ENCODE data around the gene RCHY1.

The RCHY1 gene

GRCh38 chr4:75432683-75433082 lies 81.5 kb downstream of the RCHY1 start:
- Histone ChIP-seq H3K9ac (no peak overlapping the region), H3K27me3 (ENCODE audit: insufficient read depth, low read depth) (no peaks in the 10 kb centered on the region), H2AFZ (ENCODE audit: low read depth) (no peak overlapping the region), H3K4me3 (IDR thresholded peaks at IDR 0.05; ENCODE audit: insufficient read depth, low read depth, low read length) (no peak overlapping the region), H3K27ac (no peak overlapping the region), H3K4me1 (ENCODE audit: low read depth, poor library complexity, severe bottlenecking) (peaks cover 37% of the 10 kb centered on the region), H3K4me2 (no peak overlapping the region), H3K79me2 (ENCODE audit: insufficient read depth, low read depth) (no peaks in the 10 kb centered on the region), H3K36me3 (ENCODE audit: insufficient read depth) (no peaks in the 10 kb centered on the region), H4K20me1 (ENCODE audit: insufficient read depth) (no peaks in the 10 kb centered on the region)
- TF ChIP-seq CTCF (conservative IDR thresholded peaks at IDR 0.05; ENCODE audit: low read depth, low read length), result peak; percentile 45; the same call in 1 of the 2 replicates

GRCh38 chr4:75429208-75429607 lies 85.0 kb downstream of the RCHY1 start:
- peak overlapping the region; percentile 20; the same call in 1 of the 2 replicates for H3K27ac ChIP-seq
- H3K79me2 ChIP-seq (ENCODE audit: insufficient read depth, low read depth), result no peaks in the 10 kb centered on the region
- H3K9ac ChIP-seq, result no peak overlapping the region
- no peaks in the 10 kb centered on the region for H3K36me3 ChIP-seq (ENCODE audit: insufficient read depth)
- H3K4me1 ChIP-seq (ENCODE audit: low read depth, poor library complexity, severe bottlenecking), result peaks cover 37% of the 10 kb centered on the region
- no peaks in the 10 kb centered on the region for H3K27me3 ChIP-seq (ENCODE audit: insufficient read depth, low read depth)
- H3K4me2 ChIP-seq, result peak overlapping the region; percentile 59
- no peak for TF ChIP-seq CTCF (conservative IDR thresholded peaks at IDR 0.05; ENCODE audit: low read depth, low read length)
- H3K4me3 ChIP-seq (IDR thresholded peaks at IDR 0.05; ENCODE audit: insufficient read depth, low read depth, low read length), result no peak overlapping the region
- H2AFZ ChIP-seq (ENCODE audit: low read depth), result 0 out of 2 replicates have a peak overlapping the region, but pooled peaks have one; percentile 9
- no peaks in the 10 kb centered on the region for H4K20me1 ChIP-seq (ENCODE audit: insufficient read depth)
